ENCODE results near the gene FUT4.
"Not testable (repeated sequence)": the region's sequence is repeated elsewhere in the genome, so short reads cannot be mapped to it uniquely, and the experiment has no call there.

FUT4 gene

GRCh38 chr11:94526645-94527438 lies 16.9 kb upstream of the FUT4 start:
- DNase-seq = peak; percentile 64
- in situ Hi-C loops (cut with MboI; ENCODE audit: low pct_unique_long_range_greater_than_20kb, low sequenced_read_pairs) = no loop called here

GRCh38 chr11:94528551-94528950 lies 15.2 kb upstream of the FUT4 start:
- in situ Hi-C loops (cut with MboI; ENCODE audit: low pct_unique_long_range_greater_than_20kb, low sequenced_read_pairs) = no loop called here
- no peak for DNase-seq

GRCh38 chr11:94532211-94532610 lies 11.5 kb upstream of the FUT4 start:
- in situ Hi-C loops (cut with MboI; ENCODE audit: low pct_unique_long_range_greater_than_20kb, low sequenced_read_pairs) = no loop called here
- no peak for DNase-seq

- in situ Hi-C loops (cut with MboI; ENCODE audit: low pct_unique_long_range_greater_than_20kb, low sequenced_read_pairs) = no loop called here
Observed at GRCh38 chr11:94533206-94533605, 10.5 kb upstream of the FUT4 start.

GRCh38 chr11:94533696-94534630 lies 9.8 kb upstream of the FUT4 start:
- in situ Hi-C loops (cut with MboI; ENCODE audit: low pct_unique_long_range_greater_than_20kb, low sequenced_read_pairs) = no loop called here
- no peak for DNase-seq

More at GRCh38 chr11:94533206-94533605, 10.5 kb upstream of the FUT4 start:
- DNase-seq = no peak

GRCh38 chr11:94536386-94536785 lies 7.3 kb upstream of the FUT4 start:
- DNase-seq = no peak
- in situ Hi-C loops (cut with MboI; ENCODE audit: low pct_unique_long_range_greater_than_20kb, low sequenced_read_pairs) = no loop called here

GRCh38 chr11:94537031-94537600 lies 6.6 kb upstream of the FUT4 start:
- DNase-seq = no peak
- in situ Hi-C loops (cut with MboI; ENCODE audit: low pct_unique_long_range_greater_than_20kb, low sequenced_read_pairs) = no loop called here

GRCh38 chr11:94539420-94539819 lies 4.3 kb upstream of the FUT4 start:
- DNase-seq = no peak

GRCh38 chr11:94544646-94545263 lies 1.0 kb downstream of the FUT4 start:
- DNase-seq = peak; percentile 50
- in situ Hi-C loops (cut with MboI; ENCODE audit: low pct_unique_long_range_greater_than_20kb, low sequenced_read_pairs) = no loop called here

More at GRCh38 chr11:94539420-94539819, 4.3 kb upstream of the FUT4 start:
- in situ Hi-C loops (cut with MboI; ENCODE audit: low pct_unique_long_range_greater_than_20kb, low sequenced_read_pairs) = no loop called here

GRCh38 chr11:94545264-94546161 lies 1.8 kb downstream of the FUT4 start:
- in situ Hi-C loops (cut with MboI; ENCODE audit: low pct_unique_long_range_greater_than_20kb, low sequenced_read_pairs) = no loop called here
- DNase-seq = peak; percentile 42

GRCh38 chr11:94546162-94546470 lies 2.4 kb downstream of the FUT4 start:
- in situ Hi-C loops (cut with MboI; ENCODE audit: low pct_unique_long_range_greater_than_20kb, low sequenced_read_pairs) = no loop called here
- DNase-seq = no peak

GRCh38 chr11:94546886-94547285 lies 3.2 kb downstream of the FUT4 start:
- in situ Hi-C loops (cut with MboI; ENCODE audit: low pct_unique_long_range_greater_than_20kb, low sequenced_read_pairs) = no loop called here
- no peak for DNase-seq

GRCh38 chr11:94549146-94549545 lies 5.4 kb downstream of the FUT4 start:
- no peak for DNase-seq
- in situ Hi-C loops (cut with MboI; ENCODE audit: low pct_unique_long_range_greater_than_20kb, low sequenced_read_pairs) = no loop called here

- in situ Hi-C loops (cut with MboI; ENCODE audit: low pct_unique_long_range_greater_than_20kb, low sequenced_read_pairs) = no loop called here
- DNase-seq = peak; percentile 55
Observed at GRCh38 chr11:94550513-94550912, 6.8 kb downstream of the FUT4 start.

GRCh38 chr11:94553938-94554337 lies 10.2 kb downstream of the FUT4 start:
- in situ Hi-C loops (cut with MboI; ENCODE audit: low pct_unique_long_range_greater_than_20kb, low sequenced_read_pairs) = no loop called here
- no peak for DNase-seq

GRCh38 chr11:94555752-94556329 lies 12.1 kb downstream of the FUT4 start:
- in situ Hi-C loops (cut with MboI; ENCODE audit: low pct_unique_long_range_greater_than_20kb, low sequenced_read_pairs); DNase-seq: not testable (repeated sequence)

GRCh38 chr11:94557421-94557820 lies 13.7 kb downstream of the FUT4 start:
- in situ Hi-C loops (cut with MboI; ENCODE audit: low pct_unique_long_range_greater_than_20kb, low sequenced_read_pairs) = no loop called here
- no peak for DNase-seq

GRCh38 chr11:94557992-94558391 lies 14.3 kb downstream of the FUT4 start:
- in situ Hi-C loops (cut with MboI; ENCODE audit: low pct_unique_long_range_greater_than_20kb, low sequenced_read_pairs) = no loop called here
- DNase-seq = no peak
